SH-SY5Y (cell line): ENCODE measurements around the gene SLC9C2.

Source experiments
- GATA2 ChIP-seq: IDR thresholded peaks from 2 replicates; pipeline ENCODE4 v1.6.1; 2011; ENCODE audit warnings: mild to moderate bottlenecking, low read depth, low read length
- GATA3 ChIP-seq: IDR thresholded peaks from 2 replicates; pipeline ENCODE4 v1.6.1; 2011; ENCODE audit warnings: low read depth, mild to moderate bottlenecking, low read length, moderate library complexity

DNA sequence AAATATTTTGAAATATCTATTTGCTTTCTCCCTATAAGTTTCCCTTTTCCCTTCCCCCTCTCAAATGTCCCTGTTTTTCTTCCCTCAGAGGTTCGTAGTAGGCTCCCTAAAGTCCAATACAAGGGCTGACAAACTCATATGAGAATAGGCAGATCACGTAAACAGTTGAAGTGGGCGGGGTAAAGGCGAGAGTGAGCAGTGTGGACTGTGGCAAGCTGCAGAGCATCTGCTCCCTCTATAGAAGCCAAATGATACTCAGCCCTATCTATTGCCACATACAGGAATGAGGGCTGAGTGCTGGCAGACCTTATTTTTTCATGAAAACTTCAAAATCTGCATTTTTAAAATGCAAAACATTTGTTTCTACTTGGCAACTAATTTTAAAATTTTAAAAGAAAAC, 99.5 kb downstream of the SLC9C2 start:
- no peak for TF ChIP-seq GATA2
- no peak for TF ChIP-seq GATA3
